GM21737 (cell line): ENCODE data around the gene NTM.

Source experiments
- ATAC-seq: cut with Tn5 transposase; IDR thresholded peaks from one replicate; pipeline ENCODE4 v1.9.1; 2021; ENCODE audit warnings: mild to moderate bottlenecking, moderate library complexity; ENCODE audit not compliant: unreplicated experiment

NTM gene

GRCh38 chr11:131973061-131973460, 602.6 kb downstream of the NTM start:
- ATAC-seq, result no peak

- ATAC-seq, result no peak
These were observed 605.2 kb downstream of the NTM start for GRCh38 chr11:131975619-131976018.

DNA sequence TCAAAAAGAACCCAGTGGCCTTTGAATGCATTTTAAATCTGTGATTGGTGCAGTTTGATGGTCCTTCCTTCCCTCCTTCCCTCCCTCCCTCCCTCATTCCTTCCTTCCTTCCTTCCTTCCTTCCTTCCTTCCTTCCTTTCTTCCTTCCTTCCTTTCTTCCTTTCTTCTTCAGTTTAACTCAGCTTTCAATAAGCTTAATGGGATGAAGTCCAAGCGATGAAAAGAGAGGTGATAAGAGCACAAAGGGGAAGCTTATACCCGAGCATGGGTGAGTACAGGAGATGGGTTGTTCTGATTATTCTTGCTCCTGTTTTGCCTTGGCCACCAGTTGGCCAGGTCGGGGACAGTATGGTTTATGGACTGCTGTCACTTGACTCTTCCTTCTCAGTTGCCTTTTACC, 605.6 kb downstream of the NTM start:
- no peak for ATAC-seq

GRCh38 chr11:131977231-131977630, 606.8 kb downstream of the NTM start:
- no peak for ATAC-seq

- no peak for ATAC-seq
These were observed 607.4 kb downstream of the NTM start for GRCh38 chr11:131977854-131978253.

- no peak for ATAC-seq
These were observed 607.9 kb downstream of the NTM start for GRCh38 chr11:131978351-131978750.

DNA sequence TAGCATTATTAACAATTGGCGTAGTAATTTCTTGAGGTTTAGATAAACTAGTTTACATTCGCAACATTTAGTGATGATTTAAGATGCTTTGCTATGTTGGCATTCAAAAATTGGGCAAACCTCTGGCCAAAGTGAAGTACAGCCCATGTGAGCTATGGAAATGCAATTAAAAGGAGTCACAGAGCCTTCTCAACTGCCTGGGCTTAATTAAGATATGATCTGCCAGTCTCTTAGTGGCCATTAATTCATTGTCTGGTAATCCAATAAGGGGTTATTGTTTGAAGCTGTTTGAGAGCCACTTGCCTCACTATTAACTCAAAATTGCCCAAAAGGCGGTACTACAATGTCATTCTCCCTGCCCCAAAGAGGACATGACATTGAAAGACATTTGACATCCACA, 608.9 kb downstream of the NTM start:
- no peak for ATAC-seq

- no peak for ATAC-seq
These were observed 609.8 kb downstream of the NTM start for GRCh38 chr11:131980199-131980598.

GRCh38 chr11:131980888-131981668, 610.7 kb downstream of the NTM start:
- no peak for ATAC-seq

- no peak for ATAC-seq
These were observed 611.7 kb downstream of the NTM start for GRCh38 chr11:131982154-131982553.

GRCh38 chr11:131985846-131986301, 615.5 kb downstream of the NTM start:
- ATAC-seq, result no peak

DNA sequence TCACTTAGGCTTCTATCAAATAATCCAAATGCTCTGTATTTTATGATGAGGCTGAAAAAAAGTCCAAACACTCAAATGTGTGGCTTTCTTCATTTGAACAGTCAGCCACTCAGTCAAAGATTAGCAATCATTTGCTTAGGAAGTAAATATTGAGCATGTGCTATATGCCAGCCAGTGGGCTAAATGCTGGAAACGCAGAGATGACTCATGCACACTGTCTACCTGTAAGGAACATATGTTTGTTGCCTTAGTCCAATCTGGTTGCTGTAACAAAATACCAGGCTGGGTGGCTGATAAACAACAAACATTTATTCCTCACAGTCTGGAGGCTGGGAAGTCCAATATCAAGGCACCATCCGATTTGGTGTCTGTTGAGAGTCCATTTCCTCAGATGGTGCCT, 617.3 kb downstream of the NTM start:
- ATAC-seq, result no peak

GRCh38 chr11:131991606-131992005, 621.2 kb downstream of the NTM start:
- ATAC-seq, result no peak

- ATAC-seq, result no peak
These were observed 622.8 kb downstream of the NTM start for GRCh38 chr11:131993246-131993645.

DNA sequence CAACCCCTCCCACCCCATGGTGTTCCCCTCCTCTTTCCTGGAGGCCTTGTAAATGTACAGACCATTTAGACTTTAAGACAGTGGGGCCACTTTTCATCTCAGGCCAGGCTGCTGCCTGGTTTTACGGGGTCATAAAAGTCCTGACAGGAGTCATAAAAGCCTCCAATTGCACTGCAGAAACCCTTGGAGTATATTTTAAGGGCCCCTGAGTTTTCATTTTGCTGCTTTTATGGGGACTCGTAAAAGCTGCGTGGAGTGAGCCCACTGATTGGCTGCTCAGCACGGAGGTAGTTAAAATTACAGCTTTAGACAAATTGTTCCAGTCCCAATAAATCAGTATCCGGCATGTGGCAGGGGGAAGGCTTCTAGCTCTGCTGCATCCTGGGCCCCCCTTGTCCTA, 627.6 kb downstream of the NTM start:
- ATAC-seq, result no peak

DNA sequence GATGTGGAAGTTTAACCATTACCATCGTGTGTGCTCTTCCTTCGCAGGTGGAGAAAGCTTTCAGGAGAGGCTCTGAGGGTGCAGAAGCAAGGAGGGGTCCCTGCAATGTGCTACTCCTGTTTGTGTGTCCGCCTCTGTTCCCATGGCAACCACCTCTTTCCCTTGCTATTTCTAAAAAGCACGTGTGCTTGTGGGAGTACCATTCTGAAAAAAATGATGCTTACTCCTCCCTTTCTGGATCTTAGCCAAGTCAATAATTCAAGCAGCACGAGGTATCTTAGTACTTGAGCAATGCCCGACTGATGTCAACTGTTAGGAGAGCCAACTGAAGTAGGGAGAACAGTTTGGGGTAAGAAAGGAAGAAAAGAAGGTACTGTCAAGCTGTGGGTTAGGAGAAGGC, 628.7 kb downstream of the NTM start:
- no peak for ATAC-seq

DNA sequence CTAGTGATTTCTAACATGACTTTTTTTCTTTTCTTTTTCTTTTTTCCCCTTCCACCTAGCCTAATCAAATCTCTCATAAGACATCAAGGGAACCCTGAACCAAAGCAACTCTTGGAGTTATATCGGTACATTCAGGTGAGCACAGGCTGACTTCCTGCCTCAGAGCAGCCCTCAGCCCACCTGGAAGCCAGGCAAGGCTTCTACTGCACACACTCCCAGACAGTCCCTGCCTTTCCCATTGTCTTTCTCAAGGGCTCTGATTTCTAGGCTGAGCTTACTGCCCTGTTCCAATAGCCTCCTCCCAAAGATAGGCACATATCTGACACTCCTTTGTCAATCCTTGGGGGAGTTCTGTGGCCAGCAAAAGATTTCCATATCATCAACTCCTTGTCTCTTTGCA, 629.5 kb downstream of the NTM start:
- ATAC-seq, result no peak

- no peak for ATAC-seq
These were observed 635.5 kb downstream of the NTM start for GRCh38 chr11:132005887-132006286.

DNA sequence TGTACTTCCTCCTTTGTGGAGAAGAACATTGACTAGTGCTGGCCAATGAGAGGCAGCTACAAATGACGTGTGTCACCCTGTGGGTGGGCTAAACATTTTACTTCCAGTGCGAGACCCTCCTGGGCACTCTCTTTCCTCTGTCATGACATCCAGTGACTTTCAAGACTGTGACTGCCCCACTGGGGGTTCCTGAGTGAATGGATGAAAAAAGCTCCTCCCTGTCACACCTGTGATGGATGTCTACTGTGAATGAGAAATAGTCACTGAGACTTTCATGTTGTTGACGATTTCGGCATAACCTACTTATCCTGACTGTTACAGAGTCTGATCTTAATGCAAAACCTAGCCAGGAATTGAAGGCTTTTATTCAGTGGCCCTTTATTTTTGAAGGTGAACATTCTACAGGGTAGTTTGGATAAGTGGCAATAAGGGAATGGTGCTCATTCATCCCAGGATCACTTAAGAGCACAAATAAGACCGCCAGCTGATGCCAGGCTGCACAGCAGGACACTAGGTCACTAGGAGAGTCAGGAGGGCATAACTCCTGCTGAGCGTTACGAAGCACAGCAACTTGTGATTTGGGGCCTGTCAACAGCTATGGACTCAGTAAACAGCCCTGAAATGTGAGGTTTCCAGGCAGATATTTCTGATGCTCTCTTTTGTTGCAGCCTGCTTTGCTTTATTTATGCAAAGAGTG, 636.6 kb downstream of the NTM start:
- ATAC-seq, result no peak

GRCh38 chr11:132008226-132008625, 637.8 kb downstream of the NTM start:
- no peak for ATAC-seq

DNA sequence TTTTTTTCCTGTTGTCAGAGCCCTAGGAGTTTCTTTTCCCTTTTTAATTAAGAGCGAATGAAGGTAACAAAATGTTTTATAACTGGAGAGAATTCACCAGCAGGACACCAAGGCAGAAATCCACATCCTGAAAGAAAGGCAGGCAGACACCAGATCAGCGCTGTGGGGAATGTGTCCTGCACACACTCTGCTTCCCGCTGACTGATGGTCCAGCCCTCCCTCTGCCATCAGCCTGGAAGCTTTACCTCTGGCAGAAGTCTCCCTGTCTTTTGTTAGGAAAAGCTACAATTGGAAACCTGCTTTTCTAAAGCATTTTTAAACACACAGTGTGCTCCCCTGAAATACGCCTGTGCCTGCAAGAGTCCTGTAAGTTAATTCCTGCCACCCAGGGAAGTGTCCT, 638.5 kb downstream of the NTM start:
- no peak for ATAC-seq

DNA sequence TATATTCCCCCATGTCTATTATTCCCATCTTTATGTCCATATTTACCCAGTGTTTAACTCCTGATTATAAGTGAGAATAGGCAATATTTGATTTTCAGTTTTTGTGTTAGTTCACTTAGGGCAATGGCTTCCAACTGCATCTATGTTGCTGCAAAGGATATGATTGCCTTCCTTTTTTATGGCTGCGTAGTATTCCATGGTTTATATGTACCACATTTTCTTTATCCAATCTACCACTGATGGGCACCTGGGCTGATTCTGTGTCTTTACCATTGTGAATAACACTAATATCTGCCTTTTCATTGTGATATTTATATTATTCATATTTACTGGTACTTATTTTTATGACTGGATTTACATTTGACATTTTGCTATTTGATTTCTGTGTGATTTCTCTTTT, 649.6 kb downstream of the NTM start:
- ATAC-seq, result no peak
